Ovary (tissue), 3 donors: ENCODE data around the gene PDS5A.

Source experiments
- CTCF ChIP-seq, 3 donors: fragments of 450-650 bp in 2 of 3; fragments of 200-600 bp in 1 of 3; IDR thresholded peaks; one replicate each; pipeline versions ENCODE4 v1.5.1 to v1.8.0; 2016 to 2022; ENCODE audit warnings: antibody characterized with exemption in 3 of 3, mild to moderate bottlenecking in 1 of 3
- EP300 ChIP-seq: sonication (generic); formaldehyde crosslinking; IDR thresholded peaks from one replicate; pipeline ENCODE4 v1.6.1; 2017; ENCODE audit warnings: antibody characterized with exemption
- donor health status: DM: no; HTN: no; CAD: no.

DNA sequence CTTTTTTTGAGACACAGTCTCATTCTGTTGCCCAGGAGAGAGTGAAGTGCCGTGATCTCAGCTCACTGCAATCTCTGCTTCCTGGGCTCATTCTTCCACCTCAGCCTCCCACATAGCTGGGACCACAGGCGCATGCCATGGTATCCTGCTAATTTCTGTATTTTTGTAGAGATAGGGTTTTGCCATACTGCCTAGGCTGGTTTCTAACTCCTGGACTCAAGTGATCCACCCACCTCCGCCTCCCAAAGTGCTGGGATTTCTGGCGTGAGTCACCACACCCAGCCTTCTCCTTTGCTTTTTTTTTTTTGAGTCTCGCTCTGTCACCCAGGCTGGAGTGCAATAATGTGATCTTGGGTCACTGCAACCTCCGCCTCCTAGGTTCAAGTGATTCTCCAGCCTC lies 94.1 kb downstream of the PDS5A start:
- no peak for TF ChIP-seq CTCF (IDR thresholded peaks at IDR 0.05)
- no peak for TF ChIP-seq EP300
